GM18951 (cell line): ENCODE results near the gene NEUROG2.

Experiments
- POLR2A ChIP-seq: IDR thresholded peaks from 4 replicates; pipeline ENCODE4 v1.6.1; 2011; ENCODE audit warnings: mild to moderate bottlenecking; ENCODE audit not compliant: insufficient read length, insufficient read depth; ENCODE audit errors: extremely low read depth
- in situ Hi-C: fragments of 300-500 bp; cut with MboI; formaldehyde crosslinking; loops from one replicate; pipeline ENCODE4 v1.12.0; 2022; ENCODE audit warnings: low sequenced_read_pairs, mixed read lengths, inconsistent platforms; ENCODE audit not compliant: unreplicated experiment

Gene NEUROG2

GRCh38 chr4:112536123-112536522, 20.1 kb upstream of the NEUROG2 start:
- in situ Hi-C loops = no loop called here

GRCh38 chr4:112532267-112532666, 16.3 kb upstream of the NEUROG2 start:
- in situ Hi-C loops = loop anchor here (5.0 kb wide), 1 partner anchor 210 kb away; no protein-coding TSS in a partner anchor
- TF ChIP-seq POLR2A = no peak

More at GRCh38 chr4:112536123-112536522, 20.1 kb upstream of the NEUROG2 start:
- TF ChIP-seq POLR2A = no peak

GRCh38 chr4:112531146-112531545, 15.2 kb upstream of the NEUROG2 start:
- TF ChIP-seq POLR2A = no peak
- in situ Hi-C loops = loop anchor here (5.0 kb wide), 1 partner anchor 209 kb away; no protein-coding TSS in a partner anchor

- no peak for TF ChIP-seq POLR2A
- in situ Hi-C loops = loop anchor here (10.0 kb wide), 1 partner anchor 431 kb away; no protein-coding TSS in a partner anchor
Observed at GRCh38 chr4:112526061-112526460, 10.1 kb upstream of the NEUROG2 start.

GRCh38 chr4:112523764-112524505, 8.0 kb upstream of the NEUROG2 start:
- no peak for TF ChIP-seq POLR2A
- in situ Hi-C loops = loop anchor here (10.0 kb wide), 1 partner anchor 429 kb away; no protein-coding TSS in a partner anchor

- TF ChIP-seq POLR2A = peak; percentile 43
- in situ Hi-C loops = loop anchor here (10.0 kb wide), 1 partner anchor 428 kb away; no protein-coding TSS in a partner anchor
Observed at GRCh38 chr4:112523008-112523721, 7.2 kb upstream of the NEUROG2 start.

- in situ Hi-C loops = loop anchor here (10.0 kb wide), 1 partner anchor 428 kb away; no protein-coding TSS in a partner anchor
Observed at GRCh38 chr4:112522431-112522830, 6.5 kb upstream of the NEUROG2 start.

- peak; percentile 28 for TF ChIP-seq POLR2A
- in situ Hi-C loops = loop anchor here (10.0 kb wide), 1 partner anchor 427 kb away; no protein-coding TSS in a partner anchor
Observed at GRCh38 chr4:112521123-112522023, 5.4 kb upstream of the NEUROG2 start.

- TF ChIP-seq POLR2A = no peak
- in situ Hi-C loops = loop anchor here (10.0 kb wide), 1 partner anchor 426 kb away; no protein-coding TSS in a partner anchor
Observed at GRCh38 chr4:112520598-112521122, 4.7 kb upstream of the NEUROG2 start.

- TF ChIP-seq POLR2A = no peak
- in situ Hi-C loops = loop anchor here (10.0 kb wide), 1 partner anchor 425 kb away; no protein-coding TSS in a partner anchor
Observed at GRCh38 chr4:112519689-112520597, 4.0 kb upstream of the NEUROG2 start.

- TF ChIP-seq POLR2A = no peak
- in situ Hi-C loops = no loop called here
Observed at GRCh38 chr4:112518675-112519074, 2.7 kb upstream of the NEUROG2 start.
